Endothelial cell (in vitro differentiated cells): ENCODE measurements around the gene CDH3. TPM values are rescaled to one million over a fixed set of nuclear protein-coding genes. Genes with fewer than 3 reads are reported as not detected.

Experiments used
- DNase-seq: peaks from one replicate; pipeline ENCODE4 v3.0.0; 2021; ENCODE audit warnings: low spot score
- H3K27ac Mint-ChIP-seq: one replicate; pipeline ENCODE4 v1.8.0; 2021; ENCODE audit warnings: mixed read lengths, inconsistent platforms; ENCODE audit not compliant: unreplicated experiment
- H3K27me3 Mint-ChIP-seq: one replicate; pipeline ENCODE4 v1.8.0; 2021; ENCODE audit warnings: mild to moderate bottlenecking, moderate library complexity, mixed read lengths, inconsistent platforms; ENCODE audit not compliant: unreplicated experiment
- H3K36me3 Mint-ChIP-seq: one replicate; pipeline ENCODE4 v1.8.0; 2021; ENCODE audit warnings: mild to moderate bottlenecking, low read depth, mixed read lengths, inconsistent platforms; ENCODE audit not compliant: unreplicated experiment
- H3K4me1 Mint-ChIP-seq: one replicate; pipeline ENCODE4 v1.8.0; 2021; ENCODE audit warnings: mild to moderate bottlenecking, mixed read lengths, inconsistent platforms; ENCODE audit not compliant: unreplicated experiment
- H3K4me3 Mint-ChIP-seq: one replicate; pipeline ENCODE4 v1.8.0; 2021; ENCODE audit warnings: mild to moderate bottlenecking, mixed read lengths, inconsistent platforms; ENCODE audit not compliant: unreplicated experiment
- H3K9me3 Mint-ChIP-seq: one replicate; pipeline ENCODE4 v1.8.0; 2021; ENCODE audit warnings: mixed read lengths, inconsistent platforms; ENCODE audit not compliant: unreplicated experiment
- total RNA-seq: library from RNA; stranded (reverse); fragmentation: NEBNext Ultra II Directional; extraction: Animal tissue kit (Norgen Biotek cat#: 25700); gene quantifications from one replicate; pipeline ENCODE4 v1.2.1, GENCODE V29; 2021; ENCODE audit not compliant: unreplicated experiment
- TF ChIP-seq, protein P1 (sequence below): fragments of 200-600 bp; sonication (generic); IDR thresholded peaks from one replicate; pipeline ENCODE4 v1.5.0; 2021; ENCODE audit warnings: antibody characterized with exemption; ENCODE audit not compliant: unreplicated experiment

Gene CDH3
- total RNA-seq, 1 donor from 2014 or later: 3.2 TPM

DNA sequence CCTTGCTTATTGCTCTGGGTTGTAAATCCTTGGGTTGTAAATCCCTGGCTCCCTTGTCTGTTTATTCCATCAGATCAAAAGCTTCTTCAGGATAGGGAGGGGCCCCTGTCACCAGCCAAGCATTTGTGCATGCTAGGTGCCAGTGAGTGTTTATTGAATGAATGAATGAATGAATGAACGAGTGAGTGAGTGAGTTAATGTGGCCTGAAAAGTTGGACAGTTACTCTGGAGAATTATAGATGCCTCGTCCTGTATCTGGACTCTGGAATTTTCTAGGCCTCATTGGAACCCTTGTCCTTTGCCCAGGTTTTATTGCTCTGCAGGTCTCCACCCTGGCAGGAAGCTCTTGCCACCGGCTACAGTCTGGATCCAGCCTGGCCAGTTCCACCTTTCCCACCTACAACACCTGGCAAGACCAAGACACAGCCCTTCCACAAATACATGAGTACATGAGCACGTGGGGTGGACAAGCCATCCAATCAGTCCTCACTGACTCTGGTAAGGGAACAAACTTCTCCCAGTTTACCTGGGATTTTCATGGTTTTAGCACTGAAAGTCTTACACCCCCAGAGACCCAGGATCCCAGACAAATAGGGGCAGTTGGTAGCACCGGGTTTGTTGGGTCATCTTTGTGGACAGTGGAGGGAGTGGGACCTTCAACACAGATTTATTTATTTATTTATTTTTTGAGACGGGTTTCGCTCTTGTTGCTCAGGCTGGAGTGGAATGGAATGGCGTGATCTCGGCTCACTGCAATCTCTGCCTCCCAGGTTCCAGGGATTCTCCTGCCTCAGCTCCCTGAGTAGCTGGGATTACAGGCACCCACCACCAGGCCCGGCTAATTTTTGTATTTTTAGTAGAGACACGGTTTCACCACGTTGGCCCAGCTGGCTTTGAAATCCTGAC lies 77.3 kb downstream of the CDH3 start:
- no peak for DNase-seq
- Mint-ChIP-seq H3K27me3 (peaks cover 3% of the 10 kb centered on the region), H3K9me3 (no peaks in the 10 kb centered on the region), H3K36me3 (no peaks in the 10 kb centered on the region), H3K4me1 (no peaks in the 10 kb centered on the region), H3K27ac (no peak overlapping the region), H3K4me3 (no peak overlapping the region)
- TF ChIP-seq, protein P1, sequence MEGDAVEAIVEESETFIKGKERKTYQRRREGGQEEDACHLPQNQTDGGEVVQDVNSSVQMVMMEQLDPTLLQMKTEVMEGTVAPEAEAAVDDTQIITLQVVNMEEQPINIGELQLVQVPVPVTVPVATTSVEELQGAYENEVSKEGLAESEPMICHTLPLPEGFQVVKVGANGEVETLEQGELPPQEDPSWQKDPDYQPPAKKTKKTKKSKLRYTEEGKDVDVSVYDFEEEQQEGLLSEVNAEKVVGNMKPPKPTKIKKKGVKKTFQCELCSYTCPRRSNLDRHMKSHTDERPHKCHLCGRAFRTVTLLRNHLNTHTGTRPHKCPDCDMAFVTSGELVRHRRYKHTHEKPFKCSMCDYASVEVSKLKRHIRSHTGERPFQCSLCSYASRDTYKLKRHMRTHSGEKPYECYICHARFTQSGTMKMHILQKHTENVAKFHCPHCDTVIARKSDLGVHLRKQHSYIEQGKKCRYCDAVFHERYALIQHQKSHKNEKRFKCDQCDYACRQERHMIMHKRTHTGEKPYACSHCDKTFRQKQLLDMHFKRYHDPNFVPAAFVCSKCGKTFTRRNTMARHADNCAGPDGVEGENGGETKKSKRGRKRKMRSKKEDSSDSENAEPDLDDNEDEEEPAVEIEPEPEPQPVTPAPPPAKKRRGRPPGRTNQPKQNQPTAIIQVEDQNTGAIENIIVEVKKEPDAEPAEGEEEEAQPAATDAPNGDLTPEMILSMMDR: no peak

DNA sequence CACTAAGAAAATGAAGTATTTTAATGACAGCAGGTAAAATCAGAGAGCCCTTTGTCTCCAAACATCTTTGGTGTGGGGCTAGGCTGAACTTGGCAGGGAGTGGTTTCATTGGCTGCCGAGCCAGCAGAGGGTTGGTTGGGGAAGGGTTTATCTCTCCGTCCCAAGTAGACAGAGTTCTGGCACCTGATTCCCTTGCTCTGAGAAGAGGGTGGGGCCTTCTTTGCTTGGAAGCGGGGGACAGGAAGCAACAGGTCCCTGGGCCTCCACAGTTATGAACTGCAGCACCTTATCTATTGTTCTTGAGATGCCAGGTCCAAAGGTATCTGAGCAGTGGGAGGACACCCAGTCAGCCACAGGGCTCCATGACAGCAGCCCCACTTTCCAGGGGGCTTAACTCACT lies 79.7 kb downstream of the CDH3 start:
- H3K36me3 Mint-ChIP-seq: no peaks in the 10 kb centered on the region
- H3K4me3 Mint-ChIP-seq: no peak overlapping the region
- TF ChIP-seq, protein P1: no peak
- no peaks in the 10 kb centered on the region for H3K4me1 Mint-ChIP-seq
- DNase-seq: no peak
- no peaks in the 10 kb centered on the region for H3K9me3 Mint-ChIP-seq
- no peak overlapping the region for H3K27ac Mint-ChIP-seq
- peaks cover 3% of the 10 kb centered on the region for H3K27me3 Mint-ChIP-seq

GRCh38 chr16:68728523-68728922 lies 83.4 kb downstream of the CDH3 start:
- H3K4me1 Mint-ChIP-seq: no peaks in the 10 kb centered on the region
- no peak overlapping the region for H3K27ac Mint-ChIP-seq
- no peaks in the 10 kb centered on the region for H3K27me3 Mint-ChIP-seq
- no peaks in the 10 kb centered on the region for H3K9me3 Mint-ChIP-seq
- H3K36me3 Mint-ChIP-seq: no peaks in the 10 kb centered on the region
- H3K4me3 Mint-ChIP-seq: no peak overlapping the region
- TF ChIP-seq, protein P1: no peak
- DNase-seq: no peak

DNA sequence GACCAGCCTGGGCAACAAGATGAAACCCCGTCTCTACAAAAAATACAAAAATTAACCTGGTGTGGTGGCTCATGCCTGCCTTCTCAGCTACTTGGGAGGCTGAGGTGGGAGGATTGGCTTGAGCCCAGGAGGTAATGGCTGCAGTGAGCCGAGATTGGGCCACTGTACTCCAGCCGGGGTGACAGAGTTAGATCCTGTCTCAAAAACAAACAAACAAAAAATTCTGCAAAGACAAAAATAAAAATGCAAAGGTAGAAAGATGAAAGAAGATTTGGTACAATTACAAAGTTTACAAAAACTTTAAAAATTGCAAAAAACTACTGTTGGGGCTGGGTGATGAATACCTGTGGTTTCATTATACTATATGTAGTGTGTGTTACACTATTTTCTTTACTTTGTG lies 86.5 kb downstream of the CDH3 start:
- H3K9me3 Mint-ChIP-seq: no peaks in the 10 kb centered on the region
- no peaks in the 10 kb centered on the region for H3K27me3 Mint-ChIP-seq
- TF ChIP-seq, protein P1: no peak
- no peak overlapping the region for H3K4me3 Mint-ChIP-seq
- no peaks in the 10 kb centered on the region for H3K36me3 Mint-ChIP-seq
- no peak for DNase-seq
- no peak overlapping the region for H3K27ac Mint-ChIP-seq
- H3K4me1 Mint-ChIP-seq: peaks cover under 1% of the 10 kb centered on the region

DNA sequence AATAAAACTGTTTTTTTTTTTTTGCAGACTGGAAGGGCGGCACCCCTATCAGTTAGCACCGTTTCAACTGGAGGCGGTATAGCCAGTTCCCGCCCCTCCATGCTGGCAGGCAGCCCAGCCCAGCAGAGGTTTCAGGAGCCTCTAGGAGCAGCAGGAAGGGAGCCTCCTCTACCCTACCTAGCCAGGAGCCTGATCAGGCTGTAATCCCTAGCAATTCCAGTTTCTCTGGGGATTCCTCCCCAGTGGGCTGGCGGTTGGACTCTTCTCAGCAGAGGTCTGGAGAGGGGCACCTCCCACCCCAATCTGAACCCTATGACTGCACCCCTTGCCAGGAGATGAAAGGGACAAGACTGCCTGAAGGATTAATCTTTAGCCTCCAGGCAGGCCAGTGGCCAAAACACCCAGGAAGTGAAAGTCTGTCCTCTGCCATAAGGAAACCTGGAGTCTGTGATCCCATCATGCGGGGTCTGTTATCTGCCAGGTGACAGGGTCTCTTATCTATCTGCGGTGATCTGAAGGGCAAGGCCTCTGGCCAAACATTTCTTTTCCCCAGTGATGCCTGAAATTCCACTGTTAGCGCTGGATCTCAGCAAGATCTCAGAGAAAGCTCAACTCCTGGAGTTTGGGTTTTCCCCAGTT lies 87.1 kb downstream of the CDH3 start:
- no peak for DNase-seq
- Mint-ChIP-seq H3K4me1 (peaks cover 2% of the 10 kb centered on the region), H3K4me3 (no peak overlapping the region), H3K9me3 (no peaks in the 10 kb centered on the region), H3K27me3 (no peaks in the 10 kb centered on the region), H3K27ac (no peak overlapping the region), H3K36me3 (no peaks in the 10 kb centered on the region)
- TF ChIP-seq, protein P1: no peak
